ENCODE data around the gene LYZL2. TPM values are rescaled to one million over a fixed set of nuclear protein-coding genes. Genes with fewer than 3 reads are reported as not detected.

The LYZL2 gene
- total and polyA plus RNA-seq, 4 donors, result not detected

GRCh38 chr10:30583778-30584415 lies 45.7 kb downstream of the LYZL2 start (continued):
- TF ChIP-seq ZBTB33 (IDR thresholded peaks at IDR 0.05) (peak; percentile 30), YY1 (IDR thresholded peaks at IDR 0.05) (peak; percentile 35), RAD21 (IDR thresholded peaks at IDR 0.05) (peak; percentile 50 to 62), FOXA2 (IDR thresholded peaks at IDR 0.05) (peak; percentile 62), TAF1 (conservative IDR thresholded peaks at IDR 0.05) (no peak), HNF4A (conservative IDR thresholded peaks at IDR 0.05) (peak; percentile 59 to 71), RXRA (IDR thresholded peaks at IDR 0.05) (peak; percentile 28 to 69), JUND (IDR thresholded peaks at IDR 0.05) (peak; percentile 40 to 60)

GRCh38 chr10:30581779-30582380 lies 47.7 kb downstream of the LYZL2 start:
- no peak for DNase-seq (ENCODE audit: low spot score)
- 37% methylated on average over 3 of the region's 3 CpGs for WGBS
- H3K27ac ChIP-seq (ENCODE audit: low read depth in 1 of 2, low read length in 2 of 2), result no peak overlapping the region
- H3K36me3 ChIP-seq (ENCODE audit: control insufficient read depth in 4 of 4, insufficient read depth in 3 of 4, low read depth in 1 of 4, low read length in 3 of 4), result no peaks in the 10 kb centered on the region
- H3K9me3 ChIP-seq (ENCODE audit: control insufficient read depth in 4 of 4, low read length in 3 of 4), result no peaks in the 10 kb centered on the region
- no peak overlapping the region for H3K9ac ChIP-seq (ENCODE audit: low read depth in 1 of 2, low read length in 2 of 2)
- peak; percentile 72 for TF ChIP-seq CTCF (IDR thresholded peaks at IDR 0.05; ENCODE audit: low read depth, low read length, missing input control)
- TF ChIP-seq RAD21 (IDR thresholded peaks at IDR 0.05), result peak; percentile 71 to 83
- TF ChIP-seq ZBTB33 (IDR thresholded peaks at IDR 0.05), result no peak
- no peaks in the 10 kb centered on the region for H3K27me3 ChIP-seq (ENCODE audit: control insufficient read depth in 4 of 4, insufficient read depth in 4 of 4, low read length in 3 of 4)
- H3K4me1 ChIP-seq (ENCODE audit: control insufficient read depth in 4 of 4, insufficient read depth in 4 of 4, low read length in 3 of 4), result peaks cover 2 to 24% (median 15%) of the 10 kb centered on the region in 4 donors
- no peak overlapping the region for H3K4me3 ChIP-seq (ENCODE audit: low read depth in 1 of 3, low read length in 3 of 3)

- H3K4me1 ChIP-seq (ENCODE audit: control insufficient read depth in 4 of 4, insufficient read depth in 4 of 4, low read length in 3 of 4), result peaks cover 2 to 24% (median 14%) of the 10 kb centered on the region in 4 donors
- no peaks in the 10 kb centered on the region for H3K36me3 ChIP-seq (ENCODE audit: control insufficient read depth in 4 of 4, insufficient read depth in 3 of 4, low read depth in 1 of 4, low read length in 3 of 4)
- H3K9ac ChIP-seq (ENCODE audit: low read depth in 1 of 2, low read length in 2 of 2), result no peak overlapping the region
- TF ChIP-seq SP1 (IDR thresholded peaks at IDR 0.05) (no peak), HNF4A (conservative IDR thresholded peaks at IDR 0.05) (no peak), TAF1 (conservative IDR thresholded peaks at IDR 0.05) (no peak), REST (IDR thresholded peaks at IDR 0.05) (no peak), FOXA1 (IDR thresholded peaks at IDR 0.05) (no peak), GABPA (IDR thresholded peaks at IDR 0.05 in 1 of 2, conservative IDR thresholded peaks at IDR 0.05 in 1 of 2) (no peak), JUND (IDR thresholded peaks at IDR 0.05) (no peak)
- H3K27me3 ChIP-seq (ENCODE audit: control insufficient read depth in 4 of 4, insufficient read depth in 4 of 4, low read length in 3 of 4), result no peaks in the 10 kb centered on the region
- no peaks in the 10 kb centered on the region for H3K9me3 ChIP-seq (ENCODE audit: control insufficient read depth in 4 of 4, low read length in 3 of 4)
- H3K4me3 ChIP-seq (ENCODE audit: low read depth in 1 of 3, low read length in 3 of 3), result no peak overlapping the region
- H3K27ac ChIP-seq (ENCODE audit: low read depth in 1 of 2, low read length in 2 of 2), result no peak overlapping the region
- 89% methylated on average over 5 of the region's 5 CpGs for WGBS
- DNase-seq (ENCODE audit: low spot score), result no peak
These were observed 48.9 kb downstream of the LYZL2 start for GRCh38 chr10:30580676-30581075.

Measured in liver (tissue), 9 donors.